Measurements from ENCODE around the gene PADI3.

DNA sequence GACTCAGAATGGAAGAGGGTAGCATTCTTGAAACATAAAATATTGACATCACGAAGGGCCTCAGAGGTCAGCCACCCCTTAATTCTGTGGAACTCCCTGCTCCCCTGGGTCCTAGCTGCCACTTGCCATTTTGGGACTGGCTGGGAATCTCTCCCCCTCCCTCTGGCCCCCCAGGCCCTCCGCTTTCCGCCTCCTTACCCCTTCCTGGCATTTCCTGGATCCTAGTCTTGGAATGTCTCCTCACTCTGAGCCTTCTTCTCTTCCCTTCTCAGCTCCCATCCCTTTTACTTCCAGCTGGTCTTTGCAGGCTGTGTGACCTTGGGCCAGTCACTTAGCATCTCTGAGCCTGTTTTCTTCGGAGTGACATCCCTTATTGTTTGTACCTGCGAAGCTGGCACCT is 39.5 kb upstream of the PADI3 start:
- no peak for TF ChIP-seq EP300 (IDR thresholded peaks at IDR 0.05)
- TF ChIP-seq, protein P1, sequence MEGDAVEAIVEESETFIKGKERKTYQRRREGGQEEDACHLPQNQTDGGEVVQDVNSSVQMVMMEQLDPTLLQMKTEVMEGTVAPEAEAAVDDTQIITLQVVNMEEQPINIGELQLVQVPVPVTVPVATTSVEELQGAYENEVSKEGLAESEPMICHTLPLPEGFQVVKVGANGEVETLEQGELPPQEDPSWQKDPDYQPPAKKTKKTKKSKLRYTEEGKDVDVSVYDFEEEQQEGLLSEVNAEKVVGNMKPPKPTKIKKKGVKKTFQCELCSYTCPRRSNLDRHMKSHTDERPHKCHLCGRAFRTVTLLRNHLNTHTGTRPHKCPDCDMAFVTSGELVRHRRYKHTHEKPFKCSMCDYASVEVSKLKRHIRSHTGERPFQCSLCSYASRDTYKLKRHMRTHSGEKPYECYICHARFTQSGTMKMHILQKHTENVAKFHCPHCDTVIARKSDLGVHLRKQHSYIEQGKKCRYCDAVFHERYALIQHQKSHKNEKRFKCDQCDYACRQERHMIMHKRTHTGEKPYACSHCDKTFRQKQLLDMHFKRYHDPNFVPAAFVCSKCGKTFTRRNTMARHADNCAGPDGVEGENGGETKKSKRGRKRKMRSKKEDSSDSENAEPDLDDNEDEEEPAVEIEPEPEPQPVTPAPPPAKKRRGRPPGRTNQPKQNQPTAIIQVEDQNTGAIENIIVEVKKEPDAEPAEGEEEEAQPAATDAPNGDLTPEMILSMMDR (IDR thresholded peaks at IDR 0.05): no peak
- TF ChIP-seq POLR2AphosphoS5 (IDR thresholded peaks at IDR 0.05): no peak
- no peak for TF ChIP-seq POLR2A (IDR thresholded peaks at IDR 0.05)
